Gastroesophageal sphincter (tissue), 3 donors: ENCODE measurements around the gene HACD1.

ENCODE experiments used
- CTCF ChIP-seq, 4 experiments: fragments of 200-600 bp in 2 of 4; fragments of 450-650 bp in 2 of 4; sonication (generic) in 1 of 4; IDR thresholded peaks; one replicate each; pipeline ENCODE4 v1.5.1; 2017 to 2019; ENCODE audit warnings: antibody characterized with exemption in 4 of 4, mild to moderate bottlenecking in 2 of 4, moderate library complexity in 2 of 4
- EP300 ChIP-seq: sonication (generic); formaldehyde crosslinking; IDR thresholded peaks from one replicate; pipeline ENCODE4 v1.6.1; 2017; ENCODE audit warnings: antibody characterized with exemption, mild to moderate bottlenecking

GRCh38 chr10:17661510-17661909, 44.3 kb upstream of the HACD1 start:
- no peak for TF ChIP-seq CTCF (IDR thresholded peaks at IDR 0.05)
- TF ChIP-seq EP300 = no peak
